ENCODE measurements around the gene ASTN2. TPM values are rescaled to one million over a fixed set of nuclear protein-coding genes. Genes with fewer than 3 reads are reported as not detected.

Gene ASTN2
- polyA plus RNA-seq, 4 donors: 3.0 to 15.2 (median 3.7) TPM

GRCh38 chr9:116555119-116555518 lies 859.7 kb downstream of the ASTN2 start:
- Histone ChIP-seq H3K36me3 (ENCODE audit: control insufficient read depth in 3 of 3, insufficient read depth in 2 of 3, low read depth in 1 of 3, low read length in 3 of 3) (no peaks in the 10 kb centered on the region), H3K9me3 (ENCODE audit: control insufficient read depth in 2 of 2, insufficient read depth in 1 of 2, low read depth in 1 of 2, low read length in 1 of 2) (no peaks in the 10 kb centered on the region), H3K27me3 (ENCODE audit: control insufficient read depth in 3 of 3, insufficient read depth in 3 of 3, low read length in 3 of 3) (no peaks in the 10 kb centered on the region), H3K4me3 (ENCODE audit: low read depth in 1 of 3, low read length in 3 of 3) (no peak overlapping the region), H3K4me1 (ENCODE audit: control insufficient read depth in 3 of 3, insufficient read depth in 2 of 3, low read depth in 1 of 3, low read length in 2 of 3) (peaks cover 0 to 6% (median 0%) of the 10 kb centered on the region in 3 donors), H3K27ac (ENCODE audit: low read depth in 1 of 3, low read length in 2 of 3) (no peak overlapping the region)
- FAIRE-seq (no peak), DNase-seq (no peak)
- WGBS, 3 donors: 73 to 85% (median 84%) methylated on average over 7 of the region's 7 CpGs

- DNase-seq: no peak
- WGBS, 3 donors: 40 to 49% (median 47%) methylated on average over 3 of the region's 3 CpGs
Observed at GRCh38 chr9:116550696-116551436, 864.0 kb downstream of the ASTN2 start.

DNA sequence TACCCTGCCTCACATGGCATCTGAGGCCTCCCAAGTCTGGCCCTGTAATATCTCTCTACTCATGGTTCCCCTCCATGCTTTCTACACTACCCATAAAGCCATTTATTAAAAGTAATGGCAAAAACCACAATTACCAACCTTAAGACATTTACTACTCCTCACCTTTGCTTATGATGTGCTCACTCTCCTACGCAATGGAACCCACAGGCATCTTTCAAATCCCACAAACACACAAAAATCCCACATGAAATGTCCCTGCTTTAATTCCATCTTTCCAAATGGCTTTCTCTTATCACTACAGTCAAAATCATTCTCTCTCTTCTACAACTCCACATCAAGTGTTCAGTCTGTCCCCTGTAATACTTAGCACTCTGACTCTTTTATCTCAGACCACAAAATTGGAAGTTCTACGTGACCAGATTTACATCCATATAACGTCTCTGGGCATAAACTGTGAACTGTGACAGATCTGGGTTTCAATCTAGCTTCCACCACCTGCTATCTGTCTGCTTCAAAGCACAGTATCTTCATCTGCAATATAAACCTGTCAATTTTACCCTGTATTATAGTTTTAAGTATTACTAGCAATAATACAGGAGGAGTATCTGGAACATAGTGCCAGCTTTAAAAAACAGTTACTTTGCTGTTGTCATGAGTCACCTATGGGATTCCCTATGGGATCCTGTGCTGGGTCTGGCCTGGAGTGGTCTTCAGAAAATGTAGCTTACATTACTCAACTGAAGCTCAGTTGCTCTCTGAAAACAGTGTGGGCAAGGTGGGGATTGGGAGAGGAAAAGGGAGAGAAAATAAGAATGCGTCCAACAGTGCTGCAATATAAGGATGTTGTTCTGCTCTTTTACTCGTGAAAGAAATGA lies 864.8 kb downstream of the ASTN2 start:
- FAIRE-seq (no peak), DNase-seq (no peak)
- H3K27ac ChIP-seq (ENCODE audit: low read depth in 1 of 3, low read length in 2 of 3): peak overlapping the region in 1 of 3 donors; percentile 41
- 77 to 84% (median 79%) methylated on average over 5 of the region's 5 CpGs for WGBS, 3 donors
- H3K4me3 ChIP-seq (ENCODE audit: low read depth in 1 of 3, low read length in 3 of 3): no peak overlapping the region
- H3K4me1 ChIP-seq (ENCODE audit: control insufficient read depth in 3 of 3, insufficient read depth in 2 of 3, low read depth in 1 of 3, low read length in 2 of 3): peaks cover 0 to 40% (median 2%) of the 10 kb centered on the region in 3 donors
- no peaks in the 10 kb centered on the region for H3K27me3 ChIP-seq (ENCODE audit: control insufficient read depth in 3 of 3, insufficient read depth in 3 of 3, low read length in 3 of 3)
- no peaks in the 10 kb centered on the region for H3K36me3 ChIP-seq (ENCODE audit: control insufficient read depth in 3 of 3, insufficient read depth in 2 of 3, low read depth in 1 of 3, low read length in 3 of 3)
- H3K9me3 ChIP-seq (ENCODE audit: control insufficient read depth in 2 of 2, insufficient read depth in 1 of 2, low read depth in 1 of 2, low read length in 1 of 2): no peaks in the 10 kb centered on the region

More at GRCh38 chr9:116550696-116551436, 864.0 kb downstream of the ASTN2 start:
- FAIRE-seq: no peak
- peaks cover 0 to 43% (median 2%) of the 10 kb centered on the region in 3 donors for H3K4me1 ChIP-seq (ENCODE audit: control insufficient read depth in 3 of 3, insufficient read depth in 2 of 3, low read depth in 1 of 3, low read length in 2 of 3)
- no peak overlapping the region for H3K27ac ChIP-seq (ENCODE audit: low read depth in 1 of 3, low read length in 2 of 3)
- H3K36me3 ChIP-seq (ENCODE audit: control insufficient read depth in 3 of 3, insufficient read depth in 2 of 3, low read depth in 1 of 3, low read length in 3 of 3): no peaks in the 10 kb centered on the region
- H3K27me3 ChIP-seq (ENCODE audit: control insufficient read depth in 3 of 3, insufficient read depth in 3 of 3, low read length in 3 of 3): no peaks in the 10 kb centered on the region
- H3K9me3 ChIP-seq (ENCODE audit: control insufficient read depth in 2 of 2, insufficient read depth in 1 of 2, low read depth in 1 of 2, low read length in 1 of 2): no peaks in the 10 kb centered on the region
- no peak overlapping the region for H3K4me3 ChIP-seq (ENCODE audit: low read depth in 1 of 3, low read length in 3 of 3)

GRCh38 chr9:116549061-116549664 lies 865.7 kb downstream of the ASTN2 start:
- Histone ChIP-seq H3K36me3 (ENCODE audit: control insufficient read depth in 3 of 3, insufficient read depth in 2 of 3, low read depth in 1 of 3, low read length in 3 of 3) (no peaks in the 10 kb centered on the region), H3K27ac (ENCODE audit: low read depth in 1 of 3, low read length in 2 of 3) (peak overlapping the region in 2 of 3 donors; percentile 13 to 51), H3K27me3 (ENCODE audit: control insufficient read depth in 3 of 3, insufficient read depth in 3 of 3, low read length in 3 of 3) (no peaks in the 10 kb centered on the region), H3K9me3 (ENCODE audit: control insufficient read depth in 2 of 2, insufficient read depth in 1 of 2, low read depth in 1 of 2, low read length in 1 of 2) (no peaks in the 10 kb centered on the region), H3K4me3 (ENCODE audit: low read depth in 1 of 3, low read length in 3 of 3) (no peak overlapping the region), H3K4me1 (ENCODE audit: control insufficient read depth in 3 of 3, insufficient read depth in 2 of 3, low read depth in 1 of 3, low read length in 2 of 3) (peaks cover 0 to 40% (median 2%) of the 10 kb centered on the region in 3 donors)
- WGBS, 3 donors: 21 to 42% (median 36%) methylated on average over 9 of the region's 9 CpGs
- DNase-seq (peak; percentile 42 to 85), FAIRE-seq (no peak)

DNA sequence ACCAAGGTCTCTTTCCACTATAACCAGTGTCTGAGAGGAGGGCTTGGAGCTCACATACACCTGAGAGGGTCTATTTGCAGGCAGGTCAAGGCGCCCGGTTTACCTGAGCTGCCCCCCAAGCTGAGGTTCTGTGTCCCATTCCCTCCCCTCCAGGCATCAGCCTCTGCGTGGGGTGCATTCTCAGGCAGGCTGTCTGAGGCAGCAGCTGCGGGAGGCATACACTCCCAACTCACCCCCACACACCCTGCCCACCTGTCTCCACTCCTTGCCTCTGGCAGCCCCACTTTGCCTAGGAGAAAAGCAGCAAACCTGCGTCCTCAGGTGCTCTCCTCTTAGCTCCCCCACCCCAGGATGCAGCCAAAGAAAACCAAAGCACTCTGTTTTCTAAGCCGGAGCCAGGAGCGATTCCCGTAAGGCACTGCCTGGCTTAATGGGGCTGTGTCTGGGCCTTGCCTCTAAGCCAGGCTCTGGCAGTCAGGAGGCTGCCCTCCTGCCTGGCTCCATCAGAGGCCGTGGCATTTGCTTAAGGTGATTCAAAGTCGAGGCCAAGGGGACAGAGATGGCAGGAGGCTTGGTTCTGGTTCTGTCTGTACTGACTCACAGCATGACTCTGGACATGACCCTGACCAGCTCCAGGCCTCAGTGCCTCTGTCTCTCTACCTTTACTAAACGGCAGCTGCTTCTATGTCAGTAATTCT lies 867.0 kb downstream of the ASTN2 start:
- Histone ChIP-seq H3K4me1 (ENCODE audit: control insufficient read depth in 3 of 3, insufficient read depth in 2 of 3, low read depth in 1 of 3, low read length in 2 of 3) (peaks cover 0 to 40% (median 2%) of the 10 kb centered on the region in 3 donors), H3K4me3 (ENCODE audit: low read depth in 1 of 3, low read length in 3 of 3) (no peak overlapping the region), H3K9me3 (ENCODE audit: control insufficient read depth in 2 of 2, insufficient read depth in 1 of 2, low read depth in 1 of 2, low read length in 1 of 2) (no peaks in the 10 kb centered on the region), H3K36me3 (ENCODE audit: control insufficient read depth in 3 of 3, insufficient read depth in 2 of 3, low read depth in 1 of 3, low read length in 3 of 3) (no peaks in the 10 kb centered on the region), H3K27ac (ENCODE audit: low read depth in 1 of 3, low read length in 2 of 3) (peak overlapping the region; percentile 51 to 62 (median 62)), H3K27me3 (ENCODE audit: control insufficient read depth in 3 of 3, insufficient read depth in 3 of 3, low read length in 3 of 3) (no peaks in the 10 kb centered on the region)
- peak; percentile 16 to 33 for DNase-seq
- FAIRE-seq: no peak
- WGBS, 3 donors: 22 to 70% (median 47%) methylated on average over 9 to 11 of the region's 11 CpGs

GRCh38 chr9:116546711-116547581 lies 867.9 kb downstream of the ASTN2 start:
- FAIRE-seq: no peak
- peak overlapping the region; percentile 51 to 62 (median 62) for H3K27ac ChIP-seq (ENCODE audit: low read depth in 1 of 3, low read length in 2 of 3)
- DNase-seq: peak; percentile 90 to 92
- no peaks in the 10 kb centered on the region for H3K36me3 ChIP-seq (ENCODE audit: control insufficient read depth in 3 of 3, insufficient read depth in 2 of 3, low read depth in 1 of 3, low read length in 3 of 3)
- no peaks in the 10 kb centered on the region for H3K9me3 ChIP-seq (ENCODE audit: control insufficient read depth in 2 of 2, insufficient read depth in 1 of 2, low read depth in 1 of 2, low read length in 1 of 2)
- no peak overlapping the region for H3K4me3 ChIP-seq (ENCODE audit: low read depth in 1 of 3, low read length in 3 of 3)
- WGBS, 3 donors: 21 to 56% (median 43%) methylated on average over 7 of the region's 7 CpGs
- peaks cover 0 to 40% (median 2%) of the 10 kb centered on the region in 3 donors for H3K4me1 ChIP-seq (ENCODE audit: control insufficient read depth in 3 of 3, insufficient read depth in 2 of 3, low read depth in 1 of 3, low read length in 2 of 3)
- no peaks in the 10 kb centered on the region for H3K27me3 ChIP-seq (ENCODE audit: control insufficient read depth in 3 of 3, insufficient read depth in 3 of 3, low read length in 3 of 3)

DNA sequence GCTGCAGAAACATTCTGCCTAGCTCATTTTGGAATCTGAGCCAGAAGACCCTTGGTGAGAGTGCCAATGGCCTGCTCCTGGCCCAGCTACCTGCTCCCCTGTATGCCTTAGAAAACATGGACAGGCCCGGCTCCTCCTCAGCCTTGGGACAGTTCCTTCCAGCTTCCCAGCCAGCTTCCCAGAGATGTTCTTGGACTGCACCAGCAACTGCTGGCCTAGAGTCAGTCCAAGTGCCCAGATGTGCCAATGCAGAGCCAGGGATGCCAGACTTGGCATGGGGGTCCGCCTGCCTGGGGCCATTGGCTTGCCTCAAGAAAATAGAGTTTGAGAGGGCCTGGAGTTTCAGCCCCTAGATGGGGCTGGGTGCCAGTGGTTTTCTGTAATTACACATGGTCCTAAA lies 870.0 kb downstream of the ASTN2 start:
- FAIRE-seq: no peak
- 91 to 97% (median 93%) methylated on average over 2 of the region's 2 CpGs for WGBS, 3 donors
- Histone ChIP-seq H3K27ac (ENCODE audit: low read depth in 1 of 3, low read length in 2 of 3) (no peak overlapping the region), H3K4me3 (ENCODE audit: low read depth in 1 of 3, low read length in 3 of 3) (no peak overlapping the region), H3K36me3 (ENCODE audit: control insufficient read depth in 3 of 3, insufficient read depth in 2 of 3, low read depth in 1 of 3, low read length in 3 of 3) (no peaks in the 10 kb centered on the region), H3K4me1 (ENCODE audit: control insufficient read depth in 3 of 3, insufficient read depth in 2 of 3, low read depth in 1 of 3, low read length in 2 of 3) (peaks cover 0 to 36% (median 2%) of the 10 kb centered on the region in 3 donors), H3K27me3 (ENCODE audit: control insufficient read depth in 3 of 3, insufficient read depth in 3 of 3, low read length in 3 of 3) (no peaks in the 10 kb centered on the region), H3K9me3 (ENCODE audit: control insufficient read depth in 2 of 2, insufficient read depth in 1 of 2, low read depth in 1 of 2, low read length in 1 of 2) (no peaks in the 10 kb centered on the region)
- DNase-seq: no peak
